Heart left ventricle (tissue), 16 donors: ENCODE measurements around the gene LRRC27. TPM values are rescaled to one million over a fixed set of nuclear protein-coding genes. Genes with fewer than 3 reads are reported as not detected.

ENCODE experiments used
- ATAC-seq, 4 donors: fragments of 200-7000 bp; cut with Tn5 transposase; one replicate each; pipeline ENCODE4 v1.9.1; 2020 to 2022; ENCODE audit warnings: moderate library complexity in 4 of 4, mild to moderate bottlenecking in 3 of 4, moderate number of reproducible peaks in 1 of 4
- DNase-seq, 5 donors: peaks; one replicate each; pipeline ENCODE4 v3.0.0-alpha.2; 2020
- H3K27ac ChIP-seq, 12 donors: fragments of 200-600 bp; sonication (generic) in 4 of 12; one replicate each; pipeline versions ENCODE4 v1.5.0 to v1.8.0; 2016 to 2022; ENCODE audit warnings: mild to moderate bottlenecking in 2 of 12
- H3K27me3 ChIP-seq, 9 donors: fragments of 200-600 bp; sonication (generic) in 2 of 9; one replicate each; pipeline versions ENCODE4 v1.5.1 to v1.8.0; 2016 to 2022; ENCODE audit warnings: mild to moderate bottlenecking in 3 of 9
- H3K36me3 ChIP-seq, 9 donors: fragments of 200-600 bp; sonication (generic) in 2 of 9; one replicate each; pipeline versions ENCODE4 v1.5.0 to v1.8.0; 2018 to 2022; ENCODE audit warnings: mild to moderate bottlenecking in 2 of 9
- H3K4me1 ChIP-seq, 12 donors: fragments of 200-600 bp; sonication (generic) in 4 of 12; one replicate each; pipeline versions ENCODE4 v1.5.0 to v1.8.0; 2016 to 2022; ENCODE audit warnings: mild to moderate bottlenecking in 3 of 12
- H3K4me3 ChIP-seq, 12 donors: fragments of 200-600 bp; sonication (generic) in 4 of 12; one replicate each; pipeline versions ENCODE4 v1.5.0 to v1.8.0; 2017 to 2022; ENCODE audit warnings: mild to moderate bottlenecking in 9 of 12, moderate library complexity in 4 of 12
- H3K9me3 ChIP-seq, 12 donors: fragments of 200-600 bp; sonication (generic) in 4 of 12; one replicate each; pipeline versions ENCODE4 v1.5.0 to v1.8.0; 2016 to 2022; ENCODE audit warnings: mild to moderate bottlenecking in 1 of 12
- POLR2A ChIP-seq, 2 donors: fragments of 450-650 bp; IDR thresholded peaks; one replicate each; pipeline ENCODE4 v1.6.1; 2017; ENCODE audit warnings: antibody characterized with exemption in 2 of 2, mild to moderate bottlenecking in 2 of 2, moderate library complexity in 2 of 2
- WGBS, 4 donors: extraction: QIAGEN DNeasy Blood & Tissue Kit in 2 of 4; methylation state at CpG; one replicate each; pipeline versions ENCODE4 v1.1.5 to v1.1.7; 2013 to 2018; 5-methylcytosine and 5-hydroxymethylcytosine counted together
- intact Hi-C, 10 donors: fragments of 100-400 bp; cut with DNase I; formaldehyde crosslinking; loops; one replicate each; pipeline versions ENCODE4 v1.11.1 to v1.14.2; 2022
- polyA plus RNA-seq, 2 donors: library from polyadenylated mRNA; stranded (reverse); fragments of 200-250 nt; gene quantifications; one replicate each; pipeline ENCODE4 v1.2.3, GENCODE V29; 2013
- total RNA-seq, 9 donors: library from RNA; depleted of rRNA in 2 of 9; stranded (reverse); fragments of >200 nt in 2 of 9; fragmentation: NEBNext Ultra II Directional in 3 of 9; extraction: Animal tissue kit (Norgen Biotek cat#: 25700) in 3 of 9; gene quantifications; one replicate each; pipeline versions ENCODE4 v1.1.0 to v1.2.4, GENCODE V29; 2016 to 2023
- TF ChIP-seq, protein P1 (sequence below), 12 donors: fragments of 200-600 bp; sonication (generic) in 4 of 12; IDR thresholded peaks; one replicate each; pipeline versions ENCODE4 v1.5.0 to v1.8.0; 2018 to 2022; ENCODE audit warnings: antibody characterized with exemption in 12 of 12, mild to moderate bottlenecking in 5 of 12
- donor health status: ischemic (EF 13 %, LVEDD 7.1; RV severe dilation, severe dysfunction).
- donor health status: healthy with polysubstance abuse.
- donor health status: DM: no; HTN: yes; CAD: no.
- donor health status: DM: no; HTN: no; CAD: no.
- donor health status: ischemic (EF 25% LVEDD 6.9; RV normal size, moderate dysfunction).
- donor health status: ischemic (EF 25% LVEDD 5.7; RV mildly dilated, moderate dysfunction).
- donor health status: healthy.
- donor health status: DM: yes; HTN: yes; CAD: no.
- donor health status: ischemic (EF 35%, LVEDD 5.7; RV mildly dilated, moderate dysfunction).
- donor health status: nonischemic (EF 11% LVEDD 7.7; RV severe dilation, severe dysfunction).
- donor health status: DM: yes; HTN: yes; CAD: no.
- donor health status: PGD.
- donor health status: ischemic (EF 29% LVEDD 5.4; RV normal size, mild dysfunction).
- donor health status: nonischemic (EF 23%, LVEDD 6.1; RV moderate dilation, normal function).

LRRC27 gene
- total and polyA plus RNA-seq, 11 donors, result 2.6 to 8.9 (median 5.1) TPM

DNA sequence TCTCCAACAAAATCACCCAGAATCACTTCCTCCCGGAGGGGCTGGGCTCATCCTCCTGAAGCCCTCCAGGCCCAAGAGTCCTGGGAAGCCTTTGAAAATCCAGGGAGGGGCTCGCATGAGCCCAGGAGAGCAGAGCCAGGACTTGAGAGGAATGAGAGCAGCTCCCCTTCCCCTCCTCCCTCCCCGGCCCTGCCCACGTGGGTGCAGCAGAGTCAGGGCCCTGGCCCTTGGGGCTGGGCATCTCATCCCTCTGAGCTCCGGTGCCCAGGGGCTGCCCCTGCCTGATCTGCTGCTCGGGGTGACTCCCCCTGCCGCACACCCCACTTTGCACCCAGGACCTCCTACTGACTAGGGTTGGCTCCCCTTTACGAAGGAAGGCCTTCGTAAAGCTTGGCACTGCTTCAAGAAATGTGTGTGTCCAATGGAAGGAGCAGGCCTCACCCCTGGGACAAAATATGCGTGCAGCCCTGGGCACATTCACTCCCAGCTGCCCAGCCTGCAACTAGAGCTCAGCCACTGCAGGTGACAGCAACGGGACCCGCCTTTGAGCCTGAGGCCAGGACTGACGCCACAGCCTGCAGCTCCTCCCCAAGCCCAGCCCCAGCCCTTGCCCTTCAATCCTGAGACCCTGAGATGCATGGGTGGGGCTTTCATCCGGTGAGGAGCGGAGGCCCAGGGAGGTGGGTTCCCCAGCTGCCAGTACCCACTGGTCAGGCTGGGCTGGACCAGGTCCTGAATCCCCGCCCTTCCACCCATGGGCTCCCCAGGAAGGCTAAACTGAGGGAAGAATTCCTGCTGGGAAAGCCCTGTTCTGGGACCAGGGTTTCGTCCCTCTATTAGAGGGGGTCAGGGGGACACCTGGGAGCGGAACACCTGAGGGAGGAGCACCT, 86.8 kb downstream of the LRRC27 start:
- Histone ChIP-seq H3K36me3 (peaks cover 0 to 6% (median 0%) of the 10 kb centered on the region in 9 donors), H3K4me3 (no peak overlapping the region), H3K4me1 (peaks cover 0 to 77% (median 46%) of the 10 kb centered on the region in 12 donors), H3K27me3 (no peaks in the 10 kb centered on the region), H3K9me3 (no peaks in the 10 kb centered on the region), H3K27ac (peak overlapping the region in 8 of 12 donors; percentile 10 to 94 (median 56))
- ATAC-seq, result peak in 3 of 4 donors; percentile 35 to 50 (median 35)
- TF ChIP-seq, protein P1, sequence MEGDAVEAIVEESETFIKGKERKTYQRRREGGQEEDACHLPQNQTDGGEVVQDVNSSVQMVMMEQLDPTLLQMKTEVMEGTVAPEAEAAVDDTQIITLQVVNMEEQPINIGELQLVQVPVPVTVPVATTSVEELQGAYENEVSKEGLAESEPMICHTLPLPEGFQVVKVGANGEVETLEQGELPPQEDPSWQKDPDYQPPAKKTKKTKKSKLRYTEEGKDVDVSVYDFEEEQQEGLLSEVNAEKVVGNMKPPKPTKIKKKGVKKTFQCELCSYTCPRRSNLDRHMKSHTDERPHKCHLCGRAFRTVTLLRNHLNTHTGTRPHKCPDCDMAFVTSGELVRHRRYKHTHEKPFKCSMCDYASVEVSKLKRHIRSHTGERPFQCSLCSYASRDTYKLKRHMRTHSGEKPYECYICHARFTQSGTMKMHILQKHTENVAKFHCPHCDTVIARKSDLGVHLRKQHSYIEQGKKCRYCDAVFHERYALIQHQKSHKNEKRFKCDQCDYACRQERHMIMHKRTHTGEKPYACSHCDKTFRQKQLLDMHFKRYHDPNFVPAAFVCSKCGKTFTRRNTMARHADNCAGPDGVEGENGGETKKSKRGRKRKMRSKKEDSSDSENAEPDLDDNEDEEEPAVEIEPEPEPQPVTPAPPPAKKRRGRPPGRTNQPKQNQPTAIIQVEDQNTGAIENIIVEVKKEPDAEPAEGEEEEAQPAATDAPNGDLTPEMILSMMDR (IDR thresholded peaks at IDR 0.05), result no peak
- TF ChIP-seq POLR2A (IDR thresholded peaks at IDR 0.05), result no peak
- peak in 2 of 5 donors; percentile 69 to 72 for DNase-seq
- WGBS, 4 donors, result 29 to 61% (median 52%) methylated on average over 6 to 18 of the region's 18 CpGs
- intact Hi-C loops, result no loop called here

DNA sequence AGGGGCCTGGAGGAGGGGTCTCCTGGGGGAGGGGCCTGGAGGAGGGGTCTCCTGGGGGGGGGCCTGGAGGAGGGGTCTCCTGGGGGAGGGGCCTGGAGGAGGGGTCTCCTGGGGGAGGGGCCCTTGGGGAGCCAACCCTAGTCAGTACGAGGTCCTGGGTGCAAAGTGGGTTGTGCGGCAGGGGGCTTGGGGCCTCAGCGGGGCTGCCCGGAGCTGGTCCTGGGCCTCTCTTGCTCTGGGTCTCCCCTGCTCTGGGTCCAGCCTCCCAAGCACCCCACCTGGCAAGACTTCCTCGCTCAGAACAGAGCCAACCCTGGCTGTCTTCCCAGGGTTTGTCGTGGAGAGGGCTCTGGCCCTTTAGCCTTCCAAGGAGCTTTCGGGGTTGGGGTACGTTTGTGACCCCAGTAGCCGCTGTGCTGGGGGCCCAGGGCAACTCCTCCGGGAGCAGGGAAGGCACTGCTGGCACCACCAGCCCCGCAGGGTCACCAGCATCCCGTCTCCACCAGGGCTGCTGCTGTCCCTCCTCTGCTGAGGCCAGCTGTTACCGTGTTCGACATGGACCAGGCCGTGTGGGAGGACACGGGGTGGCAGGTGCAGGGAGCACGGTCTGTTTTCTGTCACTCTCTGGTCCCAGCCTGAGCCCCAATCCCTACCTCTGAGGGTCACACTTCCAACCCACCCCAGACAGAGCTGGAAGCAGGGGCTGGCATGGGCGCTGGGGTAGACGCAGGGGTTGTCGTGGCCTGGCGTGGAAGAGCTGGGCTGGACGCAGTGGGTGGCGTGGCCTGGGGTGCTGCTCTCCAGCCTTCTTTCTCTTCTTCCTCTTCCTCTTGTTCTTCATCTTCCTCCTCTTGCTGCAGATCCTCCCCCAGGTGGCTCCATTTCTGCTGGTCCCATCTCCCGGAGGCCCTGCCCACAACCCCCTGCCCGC, 87.8 kb downstream of the LRRC27 start:
- peaks cover 0 to 6% (median 0%) of the 10 kb centered on the region in 9 donors for H3K36me3 ChIP-seq
- 75 to 82% (median 79%) methylated on average over 12 to 25 of the region's 25 CpGs for WGBS, 4 donors
- H3K4me1 ChIP-seq, result peaks cover 0 to 75% (median 45%) of the 10 kb centered on the region in 12 donors
- H3K27ac ChIP-seq, result peak overlapping the region in 11 of 12 donors; percentile 29 to 94 (median 90)
- no peak for TF ChIP-seq POLR2A (IDR thresholded peaks at IDR 0.05)
- TF ChIP-seq, protein P1 (IDR thresholded peaks at IDR 0.05), result no peak
- H3K27me3 ChIP-seq, result no peaks in the 10 kb centered on the region
- intact Hi-C loops, result loop anchor here in 1 of 10 donors (2.0 kb wide), 1 partner anchor 23 kb away; the partner anchor contains the start of gene PWWP2B
- no peak overlapping the region for H3K4me3 ChIP-seq
- H3K9me3 ChIP-seq, result no peaks in the 10 kb centered on the region
- peak in 1 of 5 donors; percentile 65 for DNase-seq
- ATAC-seq, result no peak

DNA sequence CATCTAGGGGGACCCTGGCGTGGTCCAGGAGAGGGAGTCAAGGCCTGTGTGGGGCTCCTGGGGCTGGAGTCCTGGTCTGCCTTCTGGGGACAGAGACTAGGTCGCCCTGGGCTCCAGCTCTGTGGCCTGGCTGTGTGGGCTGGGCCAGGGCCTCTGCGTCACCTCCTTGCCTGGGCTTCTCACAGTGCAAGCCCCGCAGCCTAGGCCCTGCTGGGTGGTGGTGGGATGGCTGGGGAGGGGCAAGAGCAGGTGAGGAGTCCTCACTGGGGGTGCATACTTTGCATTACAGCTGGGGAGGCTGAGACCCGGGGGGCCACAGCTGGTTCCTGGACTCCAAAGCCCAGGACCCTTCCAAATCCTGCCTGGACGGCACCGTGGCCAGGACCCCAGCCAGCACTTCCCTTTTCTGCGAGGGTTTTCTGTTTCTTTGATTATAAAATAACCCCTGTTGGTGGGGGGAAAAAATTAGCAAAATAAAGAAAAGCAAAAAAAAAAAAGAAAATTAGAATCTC, 88.5 kb downstream of the LRRC27 start:
- H3K9me3 ChIP-seq, result no peaks in the 10 kb centered on the region
- H3K27ac ChIP-seq, result peak overlapping the region; percentile 48 to 94 (median 90)
- TF ChIP-seq, protein P1 (IDR thresholded peaks at IDR 0.05), result no peak
- TF ChIP-seq POLR2A (IDR thresholded peaks at IDR 0.05), result no peak
- intact Hi-C loops, result loop anchor here in 1 of 10 donors (2.0 kb wide), 1 partner anchor 24 kb away; the partner anchor contains the start of gene PWWP2B
- ATAC-seq (no peak), DNase-seq (peak in 1 of 5 donors; percentile 77)
- no peak overlapping the region for H3K4me3 ChIP-seq
- peaks cover 0 to 75% (median 45%) of the 10 kb centered on the region in 12 donors for H3K4me1 ChIP-seq
- H3K27me3 ChIP-seq, result no peaks in the 10 kb centered on the region
- H3K36me3 ChIP-seq, result peaks cover 0 to 6% (median 0%) of the 10 kb centered on the region in 9 donors
- 56 to 81% (median 64%) methylated on average over 7 to 8 of the region's 8 CpGs for WGBS, 4 donors
